DOHH2 (cell line): ENCODE measurements around the gene UMAD1.

ENCODE experiments used
- CTCF ChIP-seq: fragments of 200-600 bp; sonication (generic); IDR thresholded peaks from one replicate; pipeline ENCODE4 v1.5.1; 2014; ENCODE audit warnings: antibody characterized with exemption, mild to moderate bottlenecking, low read depth, low read length; ENCODE audit not compliant: poor library complexity, severe bottlenecking
- EZH2phosphoT487 ChIP-seq: fragments of 200-600 bp; sonication (generic); IDR thresholded peaks from 2 replicates; pipeline ENCODE4 v1.6.1; 2017; ENCODE audit warnings: borderline replicate concordance, mild to moderate bottlenecking, antibody characterized with exemption, low read length, moderate library complexity, mixed read lengths

GRCh38 chr7:7795630-7796121 lies 155.1 kb downstream of the UMAD1 start:
- no peak for TF ChIP-seq CTCF
- no peak for TF ChIP-seq EZH2phosphoT487
